ENCODE measurements around the gene NFX1. TPM values are rescaled to one million over a fixed set of nuclear protein-coding genes. Genes with fewer than 3 reads are reported as not detected.
A peak's percentile ranks its signal among the peaks of the same experiment; 100 is the strongest.

The NFX1 gene
- total and polyA plus RNA-seq, 10 of the 15 experiments (the other 5 are each of a cell fraction or from before 2014, with no cell fraction given): 11.9 to 45.1 (median 36.1) TPM

GRCh38 chr9:33290247-33291030, at the start of gene NFX1 (continued):
- TF ChIP-seq ZBTB11 (CRISPR knock-in tag; IDR thresholded peaks at IDR 0.05) (no peak), HDGF (IDR thresholded peaks at IDR 0.05) (no peak; the same call in 1 of the 2 replicates), ZNF207 (IDR thresholded peaks at IDR 0.05; ENCODE audit: borderline replicate concordance) (peak; percentile 80; the same call in 1 of the 2 replicates), CREB1 (IDR thresholded peaks at IDR 0.05; ENCODE audit: low read depth) (peak; percentile 99), POLR2A (IDR thresholded peaks at IDR 0.05; ENCODE audit: low read depth, low read length) (peak; percentile 98), ATF2 (IDR thresholded peaks at IDR 0.05; ENCODE audit: low read length) (peak; percentile 68; the same call in 1 of the 2 replicates), SMAD5 (IDR thresholded peaks at IDR 0.05; ENCODE audit: low read depth) (peak; percentile 94), ZNF384 (IDR thresholded peaks at IDR 0.05; ENCODE audit: borderline replicate concordance, low read depth, low read length) (peak; percentile 50; the same call in 1 of the 2 replicates), RELB (IDR thresholded peaks at IDR 0.05; ENCODE audit: low read depth) (peak; percentile 87), FOXM1 (IDR thresholded peaks at IDR 0.05; ENCODE audit: low read depth, low read length) (peak; percentile 59; the same call in 1 of the 2 replicates), SMARCA5 (IDR thresholded peaks at IDR 0.05) (0 out of 2 replicates have a peak, but pooled peaks have one; percentile 38), IRF5 (IDR thresholded peaks at IDR 0.05; ENCODE audit: borderline replicate concordance) (no peak), REST (IDR thresholded peaks at IDR 0.05; ENCODE audit: low read depth, low read length) (no peak), SIX5 (IDR thresholded peaks at IDR 0.05; ENCODE audit: low read depth, low read length, severe bottlenecking) (peak; percentile 52), MLLT1 (IDR thresholded peaks at IDR 0.05) (peak; percentile 93), NFXL1 (IDR thresholded peaks at IDR 0.05; ENCODE audit: borderline replicate concordance) (no peak)

All from GM12878 (cell line).